GM21528 (cell line): ENCODE data around the gene GCK.
"Not testable (repeated sequence)": the region's sequence is repeated elsewhere in the genome, so short reads cannot be mapped to it uniquely, and the experiment has no call there.

Experiments
- ATAC-seq: cut with Tn5 transposase; IDR thresholded peaks from one replicate; pipeline ENCODE4 v1.9.1; 2021; ENCODE audit warnings: mild to moderate bottlenecking, moderate library complexity; ENCODE audit not compliant: unreplicated experiment, low FRiP score

GCK gene

DNA sequence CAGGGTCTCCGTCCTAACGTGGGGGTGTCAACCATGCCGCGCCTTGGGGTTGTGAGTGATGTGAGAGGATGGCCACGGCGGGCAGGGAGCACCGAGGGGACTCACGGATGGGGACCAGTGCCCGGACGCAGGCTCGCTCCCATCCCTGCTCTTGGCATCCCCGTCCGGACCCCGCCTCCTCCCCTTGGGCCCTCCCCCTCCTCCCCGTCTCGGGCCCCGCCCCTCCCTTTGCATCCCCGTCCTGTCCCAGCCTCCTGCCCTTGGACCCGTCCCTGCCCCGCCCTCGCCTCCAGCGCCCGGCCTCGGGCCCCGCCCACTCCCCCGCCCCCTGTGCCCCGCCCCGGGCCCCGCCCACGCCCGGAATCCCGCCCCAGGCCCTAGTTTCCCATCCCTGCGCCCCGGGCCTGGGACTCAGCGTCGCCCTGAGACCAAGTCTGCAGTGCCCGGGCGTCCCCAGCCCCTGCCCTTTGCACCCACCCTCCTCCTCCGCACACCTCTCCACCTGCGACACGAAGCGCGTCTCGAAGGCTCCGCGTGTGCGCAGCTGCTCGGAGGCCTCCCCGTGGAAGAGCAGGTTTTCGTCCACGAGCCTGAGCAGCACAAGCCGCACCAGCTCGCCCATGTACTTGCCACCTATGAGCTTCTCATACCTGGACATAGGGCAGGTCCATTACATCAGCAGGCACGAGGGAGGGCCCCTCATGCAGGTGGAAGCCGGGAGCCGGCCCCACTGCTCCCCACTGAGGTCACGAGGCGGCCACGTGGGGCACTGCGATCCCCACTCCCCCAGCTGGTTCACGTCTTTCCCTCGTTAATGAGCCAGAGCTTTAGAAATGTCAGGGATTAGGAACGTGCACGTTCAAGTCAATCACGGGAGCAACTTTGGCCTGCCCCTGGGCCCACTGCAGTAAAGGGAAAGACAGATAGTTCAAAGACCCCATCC lies 43.0 kb downstream of the GCK start:
- no peak for ATAC-seq

DNA sequence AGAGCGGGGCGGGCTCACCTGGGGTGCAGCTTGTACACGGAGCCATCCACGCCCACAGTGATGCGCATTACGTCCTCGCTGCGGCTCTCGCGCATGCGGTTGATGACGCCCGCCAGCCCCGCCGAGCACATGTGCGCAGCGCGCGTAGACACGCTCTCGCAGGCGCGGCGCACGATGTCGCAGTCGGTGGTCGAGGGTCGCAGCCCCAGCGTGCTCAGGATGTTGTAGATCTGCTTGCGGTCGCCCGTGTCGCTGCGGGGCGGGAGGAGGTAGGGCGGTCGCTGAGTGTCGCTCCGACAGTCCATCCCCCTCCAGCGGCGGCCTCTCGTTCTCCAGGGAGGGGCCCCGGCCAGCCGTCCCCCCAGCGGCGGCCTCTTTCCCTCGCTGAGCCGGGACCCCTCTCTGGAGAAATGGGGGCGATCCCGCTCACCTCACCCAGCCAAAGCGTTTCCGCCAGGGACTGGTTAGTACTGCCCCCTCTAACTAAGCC lies 43.7 kb downstream of the GCK start:
- no peak for ATAC-seq

DNA sequence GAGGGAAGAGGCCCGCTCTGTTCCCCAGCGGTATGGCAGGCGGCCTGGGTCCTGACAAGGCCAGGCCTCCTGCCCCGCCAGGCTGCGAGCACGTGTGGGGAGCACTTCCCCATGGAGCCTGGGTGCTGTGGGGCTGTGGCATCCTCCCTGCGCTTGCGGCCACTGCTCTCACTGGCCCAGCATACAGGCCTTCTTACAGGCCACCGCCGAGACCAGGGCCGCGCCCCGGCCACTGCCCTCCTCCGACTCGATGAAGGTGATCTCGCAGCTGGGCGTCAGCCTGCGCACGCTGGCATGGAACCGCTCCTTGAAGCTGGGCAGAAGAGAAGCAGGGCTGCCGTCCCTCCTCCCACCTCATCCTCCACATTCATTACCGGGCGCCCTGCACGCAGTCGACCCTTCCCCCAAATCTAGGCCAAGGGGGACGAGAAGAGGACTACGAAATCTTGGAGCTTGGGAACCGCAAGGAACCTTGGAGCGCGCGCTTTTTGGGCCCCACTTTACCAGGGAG lies 44.2 kb downstream of the GCK start:
- ATAC-seq: no peak

DNA sequence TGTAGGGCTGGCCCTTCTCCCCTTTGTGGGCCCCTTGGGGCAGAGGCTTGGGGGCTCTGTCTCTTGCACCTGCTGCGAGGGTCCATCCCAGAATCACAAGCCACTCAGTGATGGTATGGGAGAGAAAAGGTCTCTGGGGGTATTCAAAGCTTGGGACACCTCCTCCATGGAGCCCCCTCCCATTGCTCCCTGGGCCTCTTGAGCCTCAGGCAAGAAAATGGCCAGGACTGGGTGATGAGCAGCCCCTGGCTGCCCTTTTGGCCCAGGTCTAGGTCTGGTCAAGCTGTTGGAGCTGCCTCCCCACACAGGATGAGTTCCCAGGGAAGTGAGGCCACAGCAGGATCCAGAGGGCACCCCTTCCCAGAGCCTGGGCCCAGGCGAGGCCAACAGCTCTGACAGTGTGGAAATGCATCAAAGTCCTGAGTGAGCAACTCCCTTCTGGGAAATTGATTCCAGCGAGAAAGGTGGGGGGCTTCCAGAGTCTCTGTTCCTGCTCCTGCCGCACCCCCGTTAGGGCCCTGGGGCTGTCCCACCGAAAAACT lies 44.7 kb downstream of the GCK start:
- ATAC-seq: no peak

DNA sequence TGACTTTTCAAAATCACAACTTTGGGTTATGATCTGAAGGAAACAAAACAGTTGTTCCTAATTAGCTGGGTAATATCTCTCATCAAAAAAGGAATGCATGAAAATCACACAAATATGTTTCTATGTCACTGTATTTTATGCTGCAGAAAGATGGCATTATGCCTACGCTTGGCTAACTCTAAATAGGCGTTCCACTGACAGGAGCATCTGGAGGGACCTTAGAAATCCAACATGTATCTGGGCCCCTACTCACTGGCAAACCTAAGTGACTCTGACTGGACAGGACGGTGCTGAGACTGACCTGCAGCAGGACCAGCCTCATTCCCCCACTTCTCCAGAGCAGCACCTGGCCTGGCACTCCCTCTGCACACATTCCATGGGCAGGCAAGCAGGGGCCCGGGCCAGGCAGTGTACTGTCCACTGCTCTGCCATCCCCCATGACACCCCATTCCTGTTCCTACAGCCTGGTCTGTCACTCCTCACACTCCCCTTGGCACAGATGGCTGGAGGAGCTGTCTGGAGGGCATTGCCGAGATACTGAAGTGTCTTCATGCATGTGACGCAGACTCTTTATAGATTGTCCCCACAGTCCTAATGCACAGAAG lies 45.5 kb downstream of the GCK start:
- ATAC-seq: no peak

GRCh38 chr7:44142028-44142427 lies 47.2 kb downstream of the GCK start:
- no peak for ATAC-seq

- ATAC-seq: no peak
These were observed 47.9 kb downstream of the GCK start, which contains the start of gene MYL7 for GRCh38 chr7:44141221-44141850. Gene MYL7, minus strand, starts transcription at chr7:44141332. Its CDS starts 27 bp downstream, at chr7:44141305.

DNA sequence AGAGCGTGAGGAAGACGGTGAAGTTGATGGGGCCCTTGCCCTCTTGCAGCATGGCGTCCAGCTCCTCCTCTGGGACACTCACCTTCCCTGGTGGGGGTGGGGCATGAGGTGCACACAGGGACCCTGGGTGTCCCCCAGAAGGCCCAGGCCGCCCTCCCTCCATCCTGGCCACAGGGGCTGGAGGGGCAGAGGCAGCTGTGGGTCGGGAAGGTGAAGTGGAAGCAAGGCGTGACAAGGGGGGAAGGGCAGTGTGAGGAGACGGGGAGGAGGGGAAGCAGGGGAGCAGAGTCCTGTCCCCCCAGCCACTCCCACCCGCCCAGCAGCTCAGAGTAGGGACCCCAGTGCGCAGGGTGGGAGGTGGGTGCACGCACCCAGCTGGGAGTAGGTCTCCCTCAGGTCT lies 48.9 kb downstream of the GCK start:
- ATAC-seq: no peak

GRCh38 chr7:44139311-44140010 lies 49.8 kb downstream of the GCK start:
- no peak for ATAC-seq

- no peak for ATAC-seq
These were observed 50.5 kb downstream of the GCK start for GRCh38 chr7:44138698-44139097.

GRCh38 chr7:44136731-44137130 lies 52.5 kb downstream of the GCK start:
- no peak for ATAC-seq

DNA sequence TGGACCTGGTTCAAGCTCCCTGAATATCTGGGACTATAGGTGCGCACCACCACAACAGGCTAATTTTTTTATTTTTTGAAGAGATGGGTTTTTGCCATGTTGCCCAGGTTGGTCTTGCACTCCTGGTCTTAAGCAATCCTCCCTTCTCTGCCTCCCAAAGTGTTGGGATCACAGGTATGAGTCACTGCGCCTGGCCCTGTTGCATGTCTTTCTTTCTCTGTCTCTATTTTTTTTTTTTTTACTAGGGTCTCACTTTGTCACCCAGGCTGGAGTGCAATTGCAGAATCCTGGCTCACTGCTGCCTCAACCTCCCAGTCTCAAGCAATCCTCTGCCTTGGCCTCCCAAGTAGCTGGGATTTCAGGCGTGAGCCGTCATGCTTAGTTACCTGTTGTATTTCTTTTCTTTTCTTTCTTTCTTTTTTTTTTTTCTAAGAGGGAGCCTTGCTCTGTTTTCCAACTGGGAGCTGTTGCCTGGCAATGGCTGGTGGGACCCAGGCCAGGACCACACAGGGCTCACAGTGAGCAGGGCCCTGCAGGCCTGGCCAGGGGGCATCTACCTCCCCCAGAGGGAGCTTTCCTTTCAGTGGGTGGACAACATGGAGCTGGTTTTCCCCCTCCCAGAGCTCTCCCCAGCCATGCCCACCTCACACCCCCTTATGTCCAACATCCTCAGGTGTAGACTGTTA lies 54.2 kb downstream of the GCK start:
- no peak for ATAC-seq

GRCh38 chr7:44133295-44133694 lies 55.9 kb downstream of the GCK start:
- ATAC-seq: no peak

DNA sequence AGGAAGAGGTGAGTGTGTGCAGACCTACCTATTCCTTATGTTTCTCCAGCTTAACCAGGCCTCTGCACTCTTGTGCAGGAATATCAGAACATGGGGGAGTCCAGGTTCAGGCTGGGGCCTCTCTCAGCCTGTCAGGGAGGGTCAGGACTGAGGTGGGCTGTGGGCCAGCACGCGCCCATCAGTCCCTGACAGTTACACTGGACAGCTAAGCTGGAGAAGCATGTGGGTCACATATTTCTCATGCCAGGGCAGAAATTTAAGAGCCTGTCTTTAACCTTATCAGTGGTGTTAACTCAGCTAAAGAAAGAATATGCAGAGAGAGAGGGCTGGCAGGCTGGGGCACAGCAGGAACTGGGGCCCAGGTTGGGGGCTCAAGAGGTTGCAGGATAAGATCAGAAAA lies 57.2 kb downstream of the GCK start:
- no peak for ATAC-seq

DNA sequence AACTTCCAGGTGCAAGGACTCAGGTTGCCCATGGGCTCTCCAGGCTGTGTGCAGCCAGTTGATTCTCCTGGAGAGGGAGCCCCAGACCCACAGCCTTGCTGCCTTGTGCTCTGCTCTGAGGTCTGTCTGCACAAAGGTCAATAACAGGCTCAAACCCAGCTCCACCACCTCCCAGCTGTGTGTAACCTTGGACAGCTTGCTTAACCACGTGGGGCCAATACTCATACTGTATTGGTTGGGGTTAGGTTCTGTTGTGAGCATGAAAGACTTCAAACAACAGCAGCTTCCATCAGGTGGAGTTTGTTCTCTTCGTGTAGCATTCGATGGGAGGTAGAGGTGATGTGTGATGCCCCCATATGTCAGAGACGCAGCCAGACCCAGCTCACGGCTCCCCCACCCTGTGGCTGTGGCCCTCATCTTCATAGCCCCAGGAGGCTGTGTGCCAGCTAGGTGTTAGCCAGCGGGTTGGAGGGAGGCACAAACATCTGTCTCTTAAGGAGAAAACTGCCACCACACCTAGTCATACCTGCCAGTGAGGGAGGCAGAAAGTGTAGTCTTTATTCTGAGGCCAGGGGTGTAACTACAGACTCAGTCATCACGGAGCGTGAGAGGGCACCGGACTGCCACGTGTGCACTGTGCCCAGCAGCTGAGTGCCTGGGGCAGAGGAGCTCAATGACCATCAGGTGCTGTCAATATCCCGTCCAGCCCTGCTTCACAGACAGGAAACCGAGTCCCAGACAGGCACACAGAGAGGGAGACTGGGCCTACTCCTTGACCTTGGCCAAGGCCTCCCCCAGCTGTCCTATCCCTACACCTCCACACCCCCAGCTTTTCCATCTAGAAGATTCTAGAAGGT lies 57.8 kb downstream of the GCK start:
- no peak for ATAC-seq

GRCh38 chr7:44128721-44129582 lies 60.3 kb downstream of the GCK start:
- ATAC-seq: no peak

DNA sequence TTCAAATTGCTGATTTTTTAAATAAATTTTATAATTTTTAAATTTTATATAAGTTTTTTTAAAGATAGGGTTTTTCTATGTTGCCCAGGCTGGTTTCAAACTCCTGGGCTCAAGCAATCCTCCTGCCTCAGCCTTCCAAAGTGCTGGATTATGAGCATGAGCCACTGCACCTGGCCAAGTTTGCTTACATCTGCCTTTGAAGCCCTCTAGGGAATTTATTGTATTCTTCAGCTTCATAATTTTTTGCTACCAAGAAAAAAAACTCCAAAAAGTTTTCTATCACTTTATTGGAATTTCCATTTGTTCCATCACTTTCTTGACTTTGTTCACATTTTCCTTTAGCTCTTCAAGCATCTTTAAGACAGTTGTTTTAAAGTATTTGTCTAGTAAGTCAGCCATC lies 62.1 kb downstream of the GCK start:
- no peak for ATAC-seq

GRCh38 chr7:44126574-44126973 lies 62.7 kb downstream of the GCK start:
- ATAC-seq: not testable (repeated sequence)
